Heart left ventricle (tissue), 16 donors: ENCODE results near the gene TACC2. TPM values are rescaled to one million over a fixed set of nuclear protein-coding genes. Genes with fewer than 3 reads are reported as not detected.

Source experiments
- ATAC-seq, 4 donors: fragments of 200-7000 bp; cut with Tn5 transposase; one replicate each; pipeline ENCODE4 v1.9.1; 2020 to 2022; ENCODE audit warnings: moderate library complexity in 4 of 4, mild to moderate bottlenecking in 3 of 4, moderate number of reproducible peaks in 1 of 4
- DNase-seq, 5 donors: peaks; one replicate each; pipeline ENCODE4 v3.0.0-alpha.2; 2020
- H3K27ac ChIP-seq, 12 donors: fragments of 200-600 bp; sonication (generic) in 4 of 12; one replicate each; pipeline versions ENCODE4 v1.5.0 to v1.8.0; 2016 to 2022; ENCODE audit warnings: mild to moderate bottlenecking in 2 of 12
- H3K27me3 ChIP-seq, 9 donors: fragments of 200-600 bp; sonication (generic) in 2 of 9; one replicate each; pipeline versions ENCODE4 v1.5.1 to v1.8.0; 2016 to 2022; ENCODE audit warnings: mild to moderate bottlenecking in 3 of 9
- H3K36me3 ChIP-seq, 9 donors: fragments of 200-600 bp; sonication (generic) in 2 of 9; one replicate each; pipeline versions ENCODE4 v1.5.0 to v1.8.0; 2018 to 2022; ENCODE audit warnings: mild to moderate bottlenecking in 2 of 9
- H3K4me1 ChIP-seq, 12 donors: fragments of 200-600 bp; sonication (generic) in 4 of 12; one replicate each; pipeline versions ENCODE4 v1.5.0 to v1.8.0; 2016 to 2022; ENCODE audit warnings: mild to moderate bottlenecking in 3 of 12
- H3K4me3 ChIP-seq, 12 donors: fragments of 200-600 bp; sonication (generic) in 4 of 12; one replicate each; pipeline versions ENCODE4 v1.5.0 to v1.8.0; 2017 to 2022; ENCODE audit warnings: mild to moderate bottlenecking in 9 of 12, moderate library complexity in 4 of 12
- H3K9me3 ChIP-seq, 12 donors: fragments of 200-600 bp; sonication (generic) in 4 of 12; one replicate each; pipeline versions ENCODE4 v1.5.0 to v1.8.0; 2016 to 2022; ENCODE audit warnings: mild to moderate bottlenecking in 1 of 12
- POLR2A ChIP-seq, 2 donors: fragments of 450-650 bp; IDR thresholded peaks; one replicate each; pipeline ENCODE4 v1.6.1; 2017; ENCODE audit warnings: antibody characterized with exemption in 2 of 2, mild to moderate bottlenecking in 2 of 2, moderate library complexity in 2 of 2
- WGBS, 4 donors: extraction: QIAGEN DNeasy Blood & Tissue Kit in 2 of 4; methylation state at CpG; one replicate each; pipeline versions ENCODE4 v1.1.5 to v1.1.7; 2013 to 2018; 5-methylcytosine and 5-hydroxymethylcytosine counted together
- intact Hi-C, 10 donors: fragments of 100-400 bp; cut with DNase I; formaldehyde crosslinking; loops; one replicate each; pipeline versions ENCODE4 v1.11.1 to v1.14.2; 2022
- polyA plus RNA-seq, 2 donors: library from polyadenylated mRNA; stranded (reverse); fragments of 200-250 nt; gene quantifications; one replicate each; pipeline ENCODE4 v1.2.3, GENCODE V29; 2013
- total RNA-seq, 9 donors: library from RNA; depleted of rRNA in 2 of 9; stranded (reverse); fragments of >200 nt in 2 of 9; fragmentation: NEBNext Ultra II Directional in 3 of 9; extraction: Animal tissue kit (Norgen Biotek cat#: 25700) in 3 of 9; gene quantifications; one replicate each; pipeline versions ENCODE4 v1.1.0 to v1.2.4, GENCODE V29; 2016 to 2023
- TF ChIP-seq, protein P1 (sequence below), 12 donors: fragments of 200-600 bp; sonication (generic) in 4 of 12; IDR thresholded peaks; one replicate each; pipeline versions ENCODE4 v1.5.0 to v1.8.0; 2018 to 2022; ENCODE audit warnings: antibody characterized with exemption in 12 of 12, mild to moderate bottlenecking in 5 of 12
- donor health status: ischemic (EF 13 %, LVEDD 7.1; RV severe dilation, severe dysfunction).
- donor health status: healthy with polysubstance abuse.
- donor health status: DM: no; HTN: yes; CAD: no.
- donor health status: DM: no; HTN: no; CAD: no.
- donor health status: ischemic (EF 25% LVEDD 6.9; RV normal size, moderate dysfunction).
- donor health status: ischemic (EF 25% LVEDD 5.7; RV mildly dilated, moderate dysfunction).
- donor health status: healthy.
- donor health status: DM: yes; HTN: yes; CAD: no.
- donor health status: ischemic (EF 35%, LVEDD 5.7; RV mildly dilated, moderate dysfunction).
- donor health status: nonischemic (EF 11% LVEDD 7.7; RV severe dilation, severe dysfunction).
- donor health status: DM: yes; HTN: yes; CAD: no.
- donor health status: PGD.
- donor health status: ischemic (EF 29% LVEDD 5.4; RV normal size, mild dysfunction).
- donor health status: nonischemic (EF 23%, LVEDD 6.1; RV moderate dilation, normal function).

Gene TACC2
- total and polyA plus RNA-seq, 11 donors: 96.7 to 456 (median 294) TPM

DNA sequence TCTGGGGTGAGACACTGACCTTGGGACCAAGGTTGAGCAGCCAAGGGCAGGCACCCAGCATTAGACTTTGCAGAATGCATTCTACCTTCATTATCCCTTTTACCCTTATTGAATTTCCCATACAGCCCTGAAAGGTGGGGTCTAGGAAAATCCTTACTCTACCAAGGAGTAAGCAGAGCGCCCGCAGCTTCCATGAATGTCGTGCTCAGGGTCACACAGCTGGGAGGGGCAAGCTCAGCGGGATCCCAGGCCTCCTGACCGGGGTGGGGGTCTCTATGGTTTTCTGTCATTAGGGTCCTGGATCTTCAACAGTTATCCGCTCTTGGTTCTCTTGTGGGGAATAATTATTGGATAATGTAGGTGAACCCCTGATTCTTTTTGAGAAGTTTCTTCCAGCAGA, 251.4 kb downstream of the TACC2 start:
- intact Hi-C loops: loop anchor here in 1 of 10 donors (10.0 kb wide), 1 partner anchor 186 kb away; no protein-coding TSS in a partner anchor
- Histone ChIP-seq H3K27ac (no peak overlapping the region), H3K4me3 (no peak overlapping the region), H3K4me1 (peaks cover 0 to 16% (median 4%) of the 10 kb centered on the region in 12 donors), H3K27me3 (no peaks in the 10 kb centered on the region), H3K36me3 (peaks cover 0 to 100% (median 83%) of the 10 kb centered on the region in 9 donors), H3K9me3 (no peaks in the 10 kb centered on the region)
- TF ChIP-seq, protein P1, sequence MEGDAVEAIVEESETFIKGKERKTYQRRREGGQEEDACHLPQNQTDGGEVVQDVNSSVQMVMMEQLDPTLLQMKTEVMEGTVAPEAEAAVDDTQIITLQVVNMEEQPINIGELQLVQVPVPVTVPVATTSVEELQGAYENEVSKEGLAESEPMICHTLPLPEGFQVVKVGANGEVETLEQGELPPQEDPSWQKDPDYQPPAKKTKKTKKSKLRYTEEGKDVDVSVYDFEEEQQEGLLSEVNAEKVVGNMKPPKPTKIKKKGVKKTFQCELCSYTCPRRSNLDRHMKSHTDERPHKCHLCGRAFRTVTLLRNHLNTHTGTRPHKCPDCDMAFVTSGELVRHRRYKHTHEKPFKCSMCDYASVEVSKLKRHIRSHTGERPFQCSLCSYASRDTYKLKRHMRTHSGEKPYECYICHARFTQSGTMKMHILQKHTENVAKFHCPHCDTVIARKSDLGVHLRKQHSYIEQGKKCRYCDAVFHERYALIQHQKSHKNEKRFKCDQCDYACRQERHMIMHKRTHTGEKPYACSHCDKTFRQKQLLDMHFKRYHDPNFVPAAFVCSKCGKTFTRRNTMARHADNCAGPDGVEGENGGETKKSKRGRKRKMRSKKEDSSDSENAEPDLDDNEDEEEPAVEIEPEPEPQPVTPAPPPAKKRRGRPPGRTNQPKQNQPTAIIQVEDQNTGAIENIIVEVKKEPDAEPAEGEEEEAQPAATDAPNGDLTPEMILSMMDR (IDR thresholded peaks at IDR 0.05): no peak
- no peak for TF ChIP-seq POLR2A (IDR thresholded peaks at IDR 0.05)
- DNase-seq (no peak), ATAC-seq (no peak)
- 94 to 98% (median 97%) methylated on average over 6 of the region's 6 CpGs for WGBS, 4 donors

DNA sequence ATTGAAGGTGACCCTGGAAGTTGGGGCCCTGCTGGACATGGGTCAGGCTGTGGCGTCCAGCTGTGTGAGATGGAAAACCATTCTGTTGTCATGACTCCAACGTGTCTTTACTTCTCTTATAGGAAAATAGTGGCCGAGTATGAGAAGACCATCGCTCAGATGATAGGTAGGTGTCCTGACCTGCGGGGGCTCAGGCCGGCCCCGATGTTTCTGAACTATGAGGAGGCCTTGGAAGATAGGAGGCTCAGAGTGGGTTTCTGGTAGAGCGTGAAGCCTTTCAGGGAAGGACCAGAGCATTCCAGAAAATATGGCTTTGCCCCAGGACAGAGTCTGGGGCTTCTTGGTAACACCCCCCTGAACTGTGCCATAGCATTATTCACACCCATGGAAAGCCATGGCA, 252.9 kb downstream of the TACC2 start:
- Histone ChIP-seq H3K36me3 (peaks cover 0 to 100% (median 81%) of the 10 kb centered on the region in 9 donors), H3K27ac (no peak overlapping the region), H3K27me3 (no peaks in the 10 kb centered on the region), H3K4me3 (no peak overlapping the region), H3K4me1 (peaks cover 0 to 16% (median 4%) of the 10 kb centered on the region in 12 donors), H3K9me3 (no peaks in the 10 kb centered on the region)
- intact Hi-C loops: loop anchor here in 1 of 10 donors (10.0 kb wide), 1 partner anchor 187 kb away; no protein-coding TSS in a partner anchor
- TF ChIP-seq, protein P1 (IDR thresholded peaks at IDR 0.05): no peak
- no peak for TF ChIP-seq POLR2A (IDR thresholded peaks at IDR 0.05)
- ATAC-seq (no peak), DNase-seq (no peak)
- 92 to 95% (median 94%) methylated on average over 8 of the region's 8 CpGs for WGBS, 4 donors

DNA sequence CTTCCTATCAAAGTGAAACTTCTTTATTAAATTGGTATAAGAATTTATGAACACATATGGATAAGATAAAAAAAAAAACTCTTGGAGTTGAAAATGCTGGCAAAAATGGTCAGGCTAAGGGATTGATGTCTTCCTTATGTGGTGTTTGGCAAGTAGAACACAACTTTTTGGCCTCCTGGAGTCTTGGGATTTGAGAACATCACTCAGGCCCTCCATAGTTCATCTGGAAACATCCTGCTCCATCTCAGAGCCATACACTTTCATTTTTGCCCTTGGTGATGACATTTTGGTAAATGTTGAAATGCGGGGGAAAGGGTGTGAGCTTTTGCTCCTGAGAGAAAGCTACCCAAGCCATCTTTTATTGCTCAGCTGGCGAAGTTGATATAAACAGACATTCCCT, 254.6 kb downstream of the TACC2 start:
- ATAC-seq (no peak), DNase-seq (no peak)
- TF ChIP-seq POLR2A (IDR thresholded peaks at IDR 0.05): no peak
- TF ChIP-seq, protein P1 (IDR thresholded peaks at IDR 0.05): no peak
- 75 to 100% (median 80%) methylated on average over 2 of the region's 2 CpGs for WGBS, 4 donors
- peaks cover 0 to 25% (median 5%) of the 10 kb centered on the region in 12 donors for H3K4me1 ChIP-seq
- H3K27ac ChIP-seq: peak overlapping the region in 2 of 12 donors; percentile 2 to 39
- H3K4me3 ChIP-seq: no peak overlapping the region
- no peaks in the 10 kb centered on the region for H3K27me3 ChIP-seq
- H3K9me3 ChIP-seq: no peaks in the 10 kb centered on the region
- peaks cover 0 to 95% (median 68%) of the 10 kb centered on the region in 9 donors for H3K36me3 ChIP-seq
- intact Hi-C loops: loop anchor here in 1 of 10 donors (10.0 kb wide), 1 partner anchor 189 kb away; no protein-coding TSS in a partner anchor

- intact Hi-C loops: loop anchor here in 1 of 10 donors (10.0 kb wide), 1 partner anchor 189 kb away; no protein-coding TSS in a partner anchor
- H3K4me1 ChIP-seq: peaks cover 0 to 32% (median 5%) of the 10 kb centered on the region in 12 donors
These were observed 255.3 kb downstream of the TACC2 start for GRCh38 chr10:122244001-122244975.

More at GRCh38 chr10:122244001-122244975, 255.3 kb downstream of the TACC2 start:
- no peak overlapping the region for H3K4me3 ChIP-seq
- no peaks in the 10 kb centered on the region for H3K27me3 ChIP-seq
- peak overlapping the region in 7 of 12 donors; percentile 2 to 42 (median 26) for H3K27ac ChIP-seq
- TF ChIP-seq, protein P1 (IDR thresholded peaks at IDR 0.05): no peak
- TF ChIP-seq POLR2A (IDR thresholded peaks at IDR 0.05): no peak
- H3K36me3 ChIP-seq: peaks cover 0 to 95% (median 68%) of the 10 kb centered on the region in 9 donors
- no peaks in the 10 kb centered on the region for H3K9me3 ChIP-seq
- ATAC-seq: no peak
- no peak for DNase-seq
- 61 to 66% (median 65%) methylated on average over 9 to 11 of the region's 11 CpGs for WGBS, 4 donors
